HG03025 (cell line): ENCODE results near the gene BMPER.
"Not testable (repeated sequence)": the region's sequence is repeated elsewhere in the genome, so short reads cannot be mapped to it uniquely, and the experiment has no call there.

ENCODE experiments used
- ATAC-seq: cut with Tn5 transposase; IDR thresholded peaks from one replicate; pipeline ENCODE4 v1.9.1; 2021; ENCODE audit warnings: mild to moderate bottlenecking, moderate library complexity; ENCODE audit not compliant: unreplicated experiment, low FRiP score

BMPER gene

DNA sequence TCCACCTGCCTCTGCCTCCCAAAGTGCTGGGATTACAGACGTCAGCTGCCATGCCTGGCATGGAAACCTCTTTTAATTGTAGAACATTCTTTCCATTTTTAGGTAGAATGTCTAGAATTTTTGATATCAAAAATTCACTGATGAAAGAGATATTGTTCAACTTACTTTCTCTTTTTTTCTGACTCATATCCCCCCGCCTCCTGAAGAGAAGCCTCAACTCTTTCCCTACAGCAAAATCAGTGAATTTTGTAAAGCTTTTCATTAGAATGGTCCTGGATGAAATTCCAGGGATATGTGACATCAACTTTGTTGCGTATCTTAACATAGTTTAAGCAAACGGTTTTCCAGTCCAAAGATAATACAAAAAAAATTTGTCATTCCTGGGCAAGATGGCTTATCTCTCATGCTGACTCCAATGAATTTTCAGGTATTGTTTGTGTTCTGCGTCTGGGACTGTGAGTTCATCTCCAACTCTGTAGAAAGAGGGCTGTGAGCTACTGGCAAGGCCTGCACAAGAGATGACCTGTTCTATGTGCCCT lies 256.8 kb downstream of the BMPER start:
- no peak for ATAC-seq

DNA sequence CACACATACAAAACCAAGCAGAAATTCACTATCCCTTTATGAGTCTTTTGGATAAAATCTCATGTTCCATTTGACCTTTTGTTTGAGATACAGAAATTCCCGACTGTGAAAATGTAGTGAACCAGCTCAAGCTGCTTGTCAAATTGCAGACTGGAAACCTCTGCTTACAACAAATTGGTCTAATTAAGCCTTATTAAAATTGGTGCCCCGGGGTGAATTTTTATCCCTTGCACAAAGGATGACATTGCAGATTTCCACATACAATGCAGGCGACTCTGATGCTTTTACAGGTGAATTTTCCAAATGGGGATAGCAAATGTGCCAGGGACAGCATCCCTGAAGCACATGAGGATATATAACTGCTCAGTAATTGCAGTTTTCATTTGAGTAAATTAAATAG lies 257.3 kb downstream of the BMPER start:
- ATAC-seq = no peak

DNA sequence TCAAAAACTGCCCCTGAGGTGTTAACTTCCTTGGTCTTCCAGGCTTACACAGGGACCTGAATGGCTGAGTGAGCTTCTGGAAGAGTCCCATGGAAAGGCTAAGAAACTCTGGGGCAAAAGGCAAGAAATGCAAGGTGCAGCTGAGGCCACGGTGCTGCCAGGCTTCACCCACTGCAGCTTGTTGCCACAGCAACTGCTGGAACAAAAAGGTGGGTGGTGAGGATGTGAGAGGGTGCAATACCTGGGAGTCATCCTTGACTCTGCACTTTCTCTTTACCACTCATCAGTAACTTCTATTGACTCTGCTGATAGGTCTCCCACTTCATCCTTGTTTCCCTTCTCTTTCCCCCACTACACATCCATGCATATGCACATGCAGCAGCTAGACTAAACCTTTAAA lies 258.6 kb downstream of the BMPER start:
- no peak for ATAC-seq

DNA sequence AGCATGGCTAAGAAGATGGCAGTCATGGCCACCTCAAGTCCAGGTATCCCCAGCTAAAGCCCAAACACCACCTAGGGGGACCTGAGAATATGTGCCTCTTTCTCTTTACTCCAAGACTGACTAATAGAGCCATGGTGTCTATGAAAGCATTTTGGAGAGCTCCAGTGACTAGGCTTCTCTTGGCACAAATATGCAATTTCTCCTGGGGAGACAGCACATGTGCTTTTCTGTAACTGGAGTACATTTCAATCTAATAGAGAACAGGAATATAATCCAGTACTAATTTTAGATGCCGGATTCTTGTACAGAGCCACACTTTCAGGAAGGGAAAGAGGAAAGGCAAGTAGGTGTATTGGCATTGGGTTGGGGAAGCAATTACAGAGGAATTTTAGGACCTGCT lies 260.1 kb downstream of the BMPER start:
- no peak for ATAC-seq

DNA sequence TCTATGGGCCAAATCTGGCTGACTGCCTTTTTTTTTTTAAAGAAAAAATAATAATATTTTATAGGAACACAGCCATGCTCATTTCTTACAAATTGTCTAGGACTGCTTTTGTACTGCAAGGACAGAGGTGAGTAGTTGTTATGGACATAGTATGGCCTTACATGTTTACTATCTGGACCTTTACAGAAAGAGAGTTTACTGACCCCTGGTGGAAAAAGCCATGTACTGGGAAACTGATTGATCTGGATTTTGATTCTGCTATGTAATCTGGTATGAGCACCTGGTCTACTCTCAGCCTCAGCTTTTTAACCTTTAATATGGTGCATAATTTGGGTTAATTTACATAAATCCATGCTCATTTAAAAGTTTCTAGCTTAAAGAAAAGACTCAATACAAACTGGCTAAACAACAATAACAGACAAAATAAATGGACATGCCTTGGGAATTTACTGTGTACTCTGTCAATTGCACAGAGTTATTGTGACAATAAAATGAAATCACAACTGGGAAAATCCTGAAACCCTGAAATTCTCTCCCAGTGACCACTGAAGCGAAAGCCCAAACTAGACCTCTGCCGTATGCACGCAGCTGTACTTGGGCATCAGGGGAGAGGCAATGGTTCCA lies 260.7 kb downstream of the BMPER start:
- ATAC-seq = no peak

DNA sequence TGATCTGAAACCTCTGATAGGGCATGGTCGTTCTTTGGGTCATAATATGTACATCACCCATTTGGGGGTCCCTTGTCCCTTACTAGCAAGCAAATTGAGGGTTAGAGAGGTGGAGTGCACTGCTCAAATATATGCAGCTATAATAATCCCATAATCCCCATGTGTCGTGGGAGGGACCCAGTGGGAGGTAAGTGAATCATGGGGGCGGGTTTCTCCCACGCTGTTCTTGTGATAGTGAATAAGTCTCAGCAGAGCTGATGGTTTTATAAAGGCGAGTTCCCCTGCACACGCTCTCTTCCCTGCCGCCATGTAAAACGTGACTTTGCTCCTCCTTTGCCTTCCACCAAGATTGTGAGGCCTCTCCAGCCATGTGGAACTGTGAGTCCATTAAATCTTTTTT lies 262.7 kb downstream of the BMPER start:
- ATAC-seq = no peak

DNA sequence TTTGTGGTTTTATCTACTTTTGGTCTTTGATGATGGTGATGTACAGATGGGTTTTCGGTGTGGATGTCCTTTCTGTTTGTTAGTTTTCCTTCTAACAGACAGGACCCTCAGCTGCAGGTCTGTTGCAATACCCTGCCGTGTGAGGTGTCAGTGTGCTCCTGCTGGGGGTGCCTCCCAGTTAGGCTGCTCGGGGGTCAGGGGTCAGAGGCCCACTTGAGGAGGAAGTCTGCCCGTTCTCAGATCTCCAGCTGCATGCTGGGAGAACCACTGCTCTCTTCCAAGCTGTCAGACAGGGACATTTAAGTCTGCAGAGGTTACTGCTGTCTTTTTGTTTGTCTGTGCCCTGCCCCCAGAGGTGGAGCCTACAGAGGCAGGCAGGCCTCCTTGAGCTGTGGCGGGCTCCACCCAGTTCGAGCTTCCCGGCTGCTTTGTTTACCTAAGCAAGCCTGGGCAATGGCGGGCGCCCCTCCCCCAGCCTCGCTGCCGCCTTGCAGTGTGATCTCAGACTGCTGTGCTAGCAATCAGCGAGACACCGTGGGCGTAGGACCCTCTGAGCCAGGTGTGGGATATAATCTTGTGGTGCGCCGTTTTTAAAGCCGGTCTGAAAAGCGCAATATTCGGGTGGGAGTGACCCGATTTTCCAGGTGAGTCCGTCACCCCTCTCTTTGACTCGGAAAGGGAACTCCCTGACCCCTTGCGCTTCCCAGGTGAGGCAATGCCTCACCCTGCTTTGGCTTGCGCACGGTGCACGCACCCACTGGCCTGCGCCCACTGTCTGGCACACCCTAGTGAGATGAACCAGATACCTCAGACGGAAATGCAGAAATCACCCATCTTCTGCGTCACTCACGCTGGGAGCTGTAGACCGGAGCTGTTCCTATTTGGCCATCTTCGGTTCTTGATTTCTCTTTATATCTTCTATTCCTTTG lies 269.6 kb downstream of the BMPER start:
- not testable (repeated sequence) for ATAC-seq

DNA sequence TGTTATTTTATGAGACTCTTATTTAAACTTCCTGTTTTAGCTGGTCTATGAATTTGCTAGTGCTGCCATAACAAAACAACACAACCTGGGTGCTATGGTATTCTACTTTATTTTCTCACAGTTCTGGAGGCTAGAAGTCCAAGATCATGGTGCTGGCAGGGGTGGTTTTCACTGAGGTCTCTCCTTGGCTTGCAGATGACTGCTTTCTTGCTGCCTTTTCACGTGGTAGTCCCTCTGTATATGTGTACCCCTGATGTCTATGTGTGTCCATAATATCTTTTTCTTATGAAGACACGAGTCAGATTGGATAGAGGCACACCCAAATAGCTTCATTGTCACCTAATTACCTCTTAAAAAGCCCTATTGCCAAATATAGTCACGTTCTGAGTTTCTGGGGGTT lies 270.5 kb downstream of the BMPER start:
- no peak for ATAC-seq

DNA sequence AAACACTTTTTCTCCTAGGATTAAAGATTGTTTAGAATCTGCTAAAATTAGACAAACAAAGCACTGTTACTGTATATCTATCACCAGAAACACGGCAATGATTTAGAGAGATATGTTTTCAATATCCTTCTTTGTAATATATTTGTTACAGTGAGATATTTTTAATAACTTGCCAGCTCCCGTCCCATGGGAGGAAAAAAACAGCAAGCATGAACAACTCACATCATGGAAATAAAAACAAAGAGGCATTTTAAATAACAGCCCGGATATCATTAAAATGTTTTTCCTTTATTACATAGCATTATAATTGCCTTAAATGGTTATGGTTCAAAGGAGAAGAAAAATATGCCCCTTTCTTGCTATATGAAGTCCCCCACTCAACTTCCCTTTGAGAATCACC lies 272.1 kb downstream of the BMPER start:
- ATAC-seq = no peak

DNA sequence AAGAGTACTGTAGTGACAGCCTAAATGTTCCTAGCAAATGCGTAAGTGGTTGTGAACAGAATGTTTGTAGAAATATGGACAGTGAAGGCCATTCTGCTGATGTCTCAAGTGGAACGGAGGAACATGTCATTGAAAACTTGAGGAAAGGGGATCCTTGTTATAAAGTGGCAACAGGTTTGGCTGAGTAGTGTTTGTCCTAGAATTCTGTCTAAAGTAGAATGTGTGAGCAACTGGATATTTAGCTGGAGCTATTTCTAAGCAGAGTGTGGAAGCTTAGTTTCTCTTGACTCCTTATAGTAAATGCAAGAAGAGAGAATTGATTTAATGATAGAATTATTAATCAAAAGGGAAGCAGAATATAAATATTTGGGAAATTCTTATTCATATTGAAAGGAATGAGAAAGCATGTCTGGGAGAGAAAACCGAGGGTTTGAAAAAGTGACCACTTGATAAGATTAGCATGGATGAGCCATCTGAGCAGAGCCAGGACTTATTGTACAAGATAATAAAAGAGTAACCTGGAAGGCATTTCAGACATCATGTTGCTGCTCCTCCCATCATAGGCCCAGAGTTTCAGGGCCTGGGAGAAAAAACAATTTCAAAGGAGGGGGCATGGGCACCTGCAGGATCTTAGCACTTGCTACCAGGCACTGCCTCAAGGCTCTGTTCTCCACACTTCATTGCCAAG lies 276.1 kb downstream of the BMPER start:
- no peak for ATAC-seq

DNA sequence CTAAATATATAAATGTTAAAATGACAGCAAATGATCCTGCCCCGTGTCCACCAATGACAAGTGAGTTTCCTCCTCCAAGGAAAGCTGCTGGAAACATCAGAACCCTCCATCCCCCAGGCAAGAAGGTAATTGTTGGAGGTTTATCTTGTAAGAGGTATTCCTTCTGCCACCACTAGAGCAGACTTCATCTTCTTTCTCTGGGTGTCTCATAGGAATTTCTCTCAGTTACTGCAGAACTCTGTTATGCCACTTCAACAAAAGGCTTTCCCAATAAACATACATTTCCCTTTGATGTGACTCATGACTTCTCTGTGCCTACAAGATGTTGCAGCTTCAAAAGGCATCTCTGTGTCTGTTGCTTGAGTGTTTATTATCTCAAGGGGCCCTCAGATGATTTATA lies 279.1 kb downstream of the BMPER start:
- no peak for ATAC-seq

DNA sequence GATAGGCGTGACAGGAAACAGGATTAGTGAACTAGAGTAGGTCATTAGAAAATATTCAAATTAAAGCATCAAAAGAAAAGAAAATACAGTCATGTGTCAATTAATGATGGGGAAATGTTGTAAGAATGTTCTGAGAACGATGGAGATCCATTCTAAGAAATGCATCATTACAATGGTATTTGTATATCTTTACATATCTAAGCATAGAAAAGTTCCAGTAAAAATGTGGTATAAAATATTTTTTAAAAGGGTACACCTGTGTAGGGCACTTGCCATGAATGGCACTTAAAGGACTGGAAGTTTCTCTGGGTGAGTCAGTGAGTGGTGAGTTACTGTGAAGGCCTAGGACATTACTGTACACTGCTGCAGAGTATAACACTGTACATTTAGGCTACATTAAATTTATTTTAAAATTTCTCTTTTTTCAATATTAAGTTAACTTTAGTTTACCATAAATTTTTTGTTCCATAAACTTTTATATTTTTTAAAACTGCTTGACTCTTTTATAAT lies 282.5 kb downstream of the BMPER start:
- ATAC-seq = no peak

DNA sequence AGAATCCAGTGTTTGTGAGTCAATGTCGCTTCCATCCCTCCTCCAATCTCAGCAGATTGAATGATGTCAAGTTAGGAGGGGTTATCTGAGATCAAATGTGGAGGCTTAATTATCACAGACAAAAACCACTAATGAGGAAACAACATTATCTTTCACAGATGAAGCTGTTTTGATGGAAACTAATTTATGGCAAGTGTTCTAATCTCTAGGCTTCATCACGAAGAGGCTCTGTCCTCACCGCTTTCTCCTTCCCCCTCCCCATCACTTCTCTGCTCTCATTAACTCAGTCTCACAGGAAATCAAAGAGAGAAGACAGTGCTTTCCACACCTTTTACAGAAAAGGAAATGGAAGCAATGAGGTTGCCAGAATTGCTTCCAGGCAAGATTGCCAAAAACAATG lies 283.7 kb downstream of the BMPER start:
- no peak for ATAC-seq

DNA sequence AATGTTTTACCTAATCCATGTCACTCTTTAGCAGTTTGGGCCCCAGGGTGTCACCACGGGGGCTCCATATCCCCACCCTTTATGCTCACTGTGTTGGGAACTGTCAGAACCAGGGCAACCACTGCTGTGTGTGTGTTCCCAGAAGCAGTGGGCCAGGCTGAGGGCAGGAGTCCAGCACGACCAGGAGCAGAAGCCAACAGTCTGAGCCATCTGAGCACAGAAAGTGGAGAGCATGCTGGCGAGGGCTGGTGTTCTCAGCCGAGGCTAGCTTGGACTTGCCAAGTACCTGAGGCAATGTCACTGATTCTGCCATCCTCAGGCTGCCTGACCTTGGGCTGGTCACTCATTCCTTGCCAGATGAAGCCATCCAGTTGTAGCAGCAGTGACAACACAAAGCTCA lies 285.0 kb downstream of the BMPER start:
- ATAC-seq = no peak

DNA sequence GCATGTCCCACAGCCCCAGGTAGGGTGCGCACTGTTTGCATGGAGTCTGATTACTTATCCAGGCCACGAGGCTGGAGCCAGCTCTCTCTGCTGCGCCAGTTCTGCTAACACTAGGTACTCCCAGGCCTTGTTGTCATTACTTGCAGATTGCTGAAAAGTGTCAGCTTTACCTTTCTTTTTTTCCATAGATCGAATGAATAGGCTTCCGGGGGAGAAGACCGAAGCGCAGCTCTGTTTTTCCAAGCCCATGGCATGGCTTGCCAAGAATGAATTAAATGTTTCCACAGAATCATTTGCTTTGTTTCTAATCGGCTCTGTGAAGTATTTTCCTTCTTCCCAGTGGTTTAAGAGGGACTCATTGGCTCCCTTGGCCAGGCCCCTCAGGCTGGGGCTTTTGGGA lies 285.8 kb downstream of the BMPER start:
- ATAC-seq = no peak

DNA sequence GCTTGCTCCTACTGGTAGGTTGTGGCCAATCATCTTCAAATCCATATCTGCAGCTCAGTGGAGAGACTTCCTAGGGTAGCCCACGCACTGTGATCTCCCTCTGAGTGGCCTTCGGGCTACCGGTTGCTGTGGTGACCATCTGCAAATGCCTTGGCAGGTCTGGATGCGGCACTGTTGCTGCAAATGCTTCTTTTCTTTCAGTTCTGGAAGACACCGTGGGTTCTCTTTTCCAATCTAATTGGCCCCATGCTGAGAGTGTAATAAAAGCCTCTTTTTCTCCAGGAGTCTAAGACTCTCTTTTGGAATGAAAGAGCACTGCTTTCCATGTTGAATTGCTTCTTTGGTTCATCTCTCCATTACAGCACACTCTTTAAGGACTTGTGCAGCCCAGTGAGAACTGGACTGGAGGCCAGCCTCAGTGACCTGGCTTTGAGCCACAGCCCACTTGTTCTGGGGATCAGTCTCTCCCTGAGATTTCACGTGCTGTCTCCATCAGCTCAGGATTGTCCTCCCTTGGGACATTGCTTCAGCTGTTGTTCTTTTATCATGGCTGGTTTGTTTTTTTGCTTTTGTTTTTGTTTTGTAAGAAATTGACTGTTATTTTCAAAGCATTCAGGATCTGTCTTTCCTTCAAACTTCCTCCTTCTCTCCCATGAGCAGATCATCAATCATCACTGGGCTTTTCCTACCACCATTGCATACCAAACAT lies 286.6 kb downstream of the BMPER start:
- no peak for ATAC-seq

DNA sequence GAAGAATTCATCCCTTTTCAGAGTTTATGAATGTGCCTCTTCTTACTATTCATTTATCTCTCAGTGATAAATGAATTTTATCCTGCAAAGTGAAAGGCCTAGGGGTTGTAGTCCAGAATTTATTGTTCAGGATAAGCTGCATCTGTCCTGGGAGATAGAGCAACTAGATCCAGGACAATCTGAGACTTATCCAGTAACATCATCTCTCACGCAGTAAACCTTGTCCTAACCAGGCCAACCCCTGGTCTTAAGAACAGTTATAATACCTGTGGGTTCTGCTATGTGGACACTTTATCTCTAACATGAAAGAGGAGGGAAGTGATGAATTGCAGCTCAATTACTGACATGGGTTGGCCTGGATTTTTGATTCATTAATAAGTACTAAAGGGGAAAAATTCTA lies 287.6 kb downstream of the BMPER start:
- ATAC-seq = no peak

DNA sequence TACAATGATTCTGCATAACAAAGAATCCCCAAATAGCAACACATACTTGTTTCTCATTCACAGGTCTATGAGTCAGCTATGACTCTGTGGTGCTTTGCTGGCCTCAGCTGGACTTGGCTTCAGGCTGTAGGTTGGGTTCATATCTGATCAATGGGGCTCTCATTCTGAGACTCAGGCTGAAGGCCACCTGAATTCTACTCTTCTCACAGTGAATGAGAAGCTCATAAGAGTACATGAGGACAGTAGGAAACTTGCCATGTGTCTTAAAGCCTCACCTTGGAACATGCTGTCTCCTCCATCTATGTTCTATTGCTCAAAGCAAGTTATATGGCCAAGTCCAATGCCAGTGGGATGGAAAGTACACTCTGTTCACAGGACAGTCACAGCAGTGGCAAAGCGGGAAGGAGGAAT lies 292.9 kb downstream of the BMPER start:
- no peak for ATAC-seq
